Progenitor cell of endocrine pancreas (in vitro differentiated cells): ENCODE measurements around the gene ARHGAP15. TPM values are rescaled to one million over a fixed set of nuclear protein-coding genes. Genes with fewer than 3 reads are reported as not detected.

Experiments used
- DNase-seq: peaks from one replicate; pipeline ENCODE4 v3.0.0; 2021; ENCODE audit warnings: low spot score; ENCODE audit not compliant: unreplicated experiment
- H3K27ac Mint-ChIP-seq: 2 replicates; pipeline ENCODE4 v1.8.0; 2021; ENCODE audit warnings: mild to moderate bottlenecking, moderate library complexity, mixed read lengths
- H3K27me3 Mint-ChIP-seq: 2 replicates; pipeline ENCODE4 v1.8.0; 2021; ENCODE audit warnings: mixed read lengths
- H3K36me3 Mint-ChIP-seq: 2 replicates; pipeline ENCODE4 v1.8.0; 2022; ENCODE audit warnings: mixed read lengths; ENCODE audit not compliant: insufficient read depth
- H3K4me1 Mint-ChIP-seq: 2 replicates; pipeline ENCODE4 v1.8.0; 2021; ENCODE audit warnings: low read depth, mixed read lengths
- H3K4me3 Mint-ChIP-seq: 2 replicates; pipeline ENCODE4 v1.8.0; 2021; ENCODE audit warnings: low read depth, mild to moderate bottlenecking, moderate library complexity, mixed read lengths
- H3K9me3 Mint-ChIP-seq: 2 replicates; pipeline ENCODE4 v1.8.0; 2021; ENCODE audit warnings: low read depth, mixed read lengths
- total RNA-seq: library from RNA; stranded (reverse); gene quantifications from 2 replicates; pipeline ENCODE4 v1.2.1, GENCODE V29; 2021
- TF ChIP-seq, protein P1 (sequence below): fragments of 200-600 bp; sonication (generic); IDR thresholded peaks from one replicate; pipeline ENCODE4 v1.5.0; 2021; ENCODE audit warnings: antibody characterized with exemption, mild to moderate bottlenecking; ENCODE audit not compliant: unreplicated experiment

Gene ARHGAP15
- total RNA-seq, 1 donor from 2014 or later: not detected

DNA sequence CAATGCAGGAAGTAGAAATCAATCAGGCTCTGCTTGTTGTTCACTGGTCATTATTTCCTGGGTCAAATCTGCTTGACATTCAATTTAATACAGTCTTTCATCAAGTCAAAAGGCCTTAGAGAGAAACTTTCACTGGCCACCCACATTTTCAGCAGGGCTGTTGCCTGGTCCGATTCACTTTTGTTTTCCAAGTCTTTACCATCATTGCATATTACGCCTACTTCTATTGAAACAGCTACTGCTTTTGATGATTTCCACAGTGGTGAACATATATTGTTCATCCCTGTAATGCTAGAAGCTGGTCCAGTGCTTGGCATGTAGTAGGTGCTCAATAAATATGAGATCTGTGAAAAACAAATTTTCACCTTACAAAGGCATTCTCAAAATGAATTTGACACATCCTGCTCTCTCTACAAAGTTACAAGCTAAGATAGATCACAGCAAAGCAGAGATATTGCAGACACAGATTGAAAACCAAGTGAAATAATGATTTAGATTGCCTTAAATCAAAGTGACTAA lies 600.1 kb downstream of the ARHGAP15 start:
- no peak overlapping the region for H3K4me3 Mint-ChIP-seq
- no peak overlapping the region for H3K27ac Mint-ChIP-seq
- no peaks in the 10 kb centered on the region for H3K9me3 Mint-ChIP-seq
- TF ChIP-seq, protein P1, sequence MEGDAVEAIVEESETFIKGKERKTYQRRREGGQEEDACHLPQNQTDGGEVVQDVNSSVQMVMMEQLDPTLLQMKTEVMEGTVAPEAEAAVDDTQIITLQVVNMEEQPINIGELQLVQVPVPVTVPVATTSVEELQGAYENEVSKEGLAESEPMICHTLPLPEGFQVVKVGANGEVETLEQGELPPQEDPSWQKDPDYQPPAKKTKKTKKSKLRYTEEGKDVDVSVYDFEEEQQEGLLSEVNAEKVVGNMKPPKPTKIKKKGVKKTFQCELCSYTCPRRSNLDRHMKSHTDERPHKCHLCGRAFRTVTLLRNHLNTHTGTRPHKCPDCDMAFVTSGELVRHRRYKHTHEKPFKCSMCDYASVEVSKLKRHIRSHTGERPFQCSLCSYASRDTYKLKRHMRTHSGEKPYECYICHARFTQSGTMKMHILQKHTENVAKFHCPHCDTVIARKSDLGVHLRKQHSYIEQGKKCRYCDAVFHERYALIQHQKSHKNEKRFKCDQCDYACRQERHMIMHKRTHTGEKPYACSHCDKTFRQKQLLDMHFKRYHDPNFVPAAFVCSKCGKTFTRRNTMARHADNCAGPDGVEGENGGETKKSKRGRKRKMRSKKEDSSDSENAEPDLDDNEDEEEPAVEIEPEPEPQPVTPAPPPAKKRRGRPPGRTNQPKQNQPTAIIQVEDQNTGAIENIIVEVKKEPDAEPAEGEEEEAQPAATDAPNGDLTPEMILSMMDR: no peak
- H3K4me1 Mint-ChIP-seq: peaks cover 22% of the 10 kb centered on the region
- H3K36me3 Mint-ChIP-seq: no peaks in the 10 kb centered on the region
- no peak for DNase-seq
- peaks cover 13% of the 10 kb centered on the region for H3K27me3 Mint-ChIP-seq

DNA sequence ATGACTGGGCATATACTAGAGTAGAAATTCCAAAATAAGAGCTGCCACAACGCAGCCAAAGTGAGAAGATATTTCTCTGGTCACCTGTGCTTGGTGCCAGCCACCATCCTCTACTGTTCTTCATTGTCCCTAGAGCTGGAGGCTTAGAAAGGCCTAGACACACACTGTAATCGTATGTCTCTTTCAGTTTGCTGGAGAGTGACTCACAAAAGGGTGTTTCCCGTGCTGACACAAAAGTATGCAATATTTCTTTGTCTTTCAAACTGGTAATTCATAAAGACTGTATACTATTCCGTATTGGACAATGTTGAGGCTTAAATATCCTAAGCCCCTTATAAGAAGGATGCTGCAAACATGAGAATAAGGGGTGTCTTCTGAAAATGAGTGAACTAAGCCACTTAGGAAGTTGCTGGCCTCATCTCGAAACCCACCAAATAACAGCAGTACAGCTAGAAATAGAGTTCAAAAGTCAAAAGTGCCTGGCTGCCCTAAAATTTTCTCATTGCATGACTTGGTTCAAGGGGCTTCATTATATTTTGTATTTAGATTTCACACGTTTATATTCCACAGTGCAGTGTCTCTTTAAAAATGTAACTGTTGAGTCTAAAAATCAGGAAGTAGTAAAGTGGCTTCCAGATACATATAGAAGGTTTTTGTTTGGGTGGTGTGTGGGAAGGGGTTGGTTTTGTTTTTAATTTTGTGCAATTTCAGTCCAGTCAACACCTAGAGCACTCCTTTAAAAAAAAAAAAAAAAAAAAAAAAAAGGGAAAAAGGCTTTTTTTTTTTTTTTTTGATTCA lies 601.1 kb downstream of the ARHGAP15 start:
- Mint-ChIP-seq H3K27me3 (peaks cover 11% of the 10 kb centered on the region), H3K4me1 (peaks cover 13% of the 10 kb centered on the region), H3K4me3 (no peak overlapping the region), H3K9me3 (no peaks in the 10 kb centered on the region), H3K27ac (no peak overlapping the region), H3K36me3 (no peaks in the 10 kb centered on the region)
- TF ChIP-seq, protein P1: no peak
- DNase-seq: no peak

DNA sequence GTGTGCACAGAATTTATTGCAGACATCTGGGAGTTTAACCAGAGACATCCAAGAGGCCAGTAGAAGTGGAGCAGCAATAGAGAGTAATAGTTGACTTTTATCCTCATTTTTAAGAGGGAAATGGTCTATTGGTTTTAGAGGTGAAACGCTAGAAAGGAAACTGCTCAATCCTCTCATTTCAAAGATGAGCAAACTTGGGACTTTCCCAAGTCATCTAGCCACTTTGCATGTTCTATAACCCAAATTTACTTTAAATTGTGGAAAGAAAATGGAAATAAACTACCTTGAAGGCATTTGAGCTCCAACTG lies 601.7 kb downstream of the ARHGAP15 start:
- H3K27me3 Mint-ChIP-seq: peaks cover 11% of the 10 kb centered on the region
- DNase-seq: no peak
- H3K9me3 Mint-ChIP-seq: no peaks in the 10 kb centered on the region
- H3K27ac Mint-ChIP-seq: no peak overlapping the region
- TF ChIP-seq, protein P1: no peak
- H3K4me1 Mint-ChIP-seq: peaks cover 7% of the 10 kb centered on the region
- H3K36me3 Mint-ChIP-seq: no peaks in the 10 kb centered on the region
- no peak overlapping the region for H3K4me3 Mint-ChIP-seq

DNA sequence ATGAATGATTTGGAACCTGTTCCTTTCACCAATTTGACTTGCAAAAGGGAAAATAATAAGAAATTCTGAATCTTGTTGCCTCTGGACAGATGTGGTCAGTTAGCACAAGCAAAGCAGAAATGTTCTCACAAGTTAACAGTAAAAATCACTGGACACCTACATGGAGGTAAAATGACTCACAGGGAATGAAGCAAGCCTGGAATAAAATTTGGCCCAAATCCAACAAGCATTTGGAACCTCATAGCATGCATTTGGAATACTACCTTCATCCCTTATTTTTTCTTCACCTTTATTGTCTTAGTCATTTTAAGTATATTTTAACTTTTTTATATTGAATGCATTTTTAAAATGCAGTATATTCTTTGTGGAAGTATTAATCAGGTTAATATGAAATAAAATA lies 602.9 kb downstream of the ARHGAP15 start:
- H3K27ac Mint-ChIP-seq: no peak overlapping the region
- TF ChIP-seq, protein P1: no peak
- H3K27me3 Mint-ChIP-seq: peaks cover 11% of the 10 kb centered on the region
- H3K4me3 Mint-ChIP-seq: no peak overlapping the region
- H3K4me1 Mint-ChIP-seq: peaks cover 3% of the 10 kb centered on the region
- no peaks in the 10 kb centered on the region for H3K36me3 Mint-ChIP-seq
- H3K9me3 Mint-ChIP-seq: no peaks in the 10 kb centered on the region
- DNase-seq: no peak

DNA sequence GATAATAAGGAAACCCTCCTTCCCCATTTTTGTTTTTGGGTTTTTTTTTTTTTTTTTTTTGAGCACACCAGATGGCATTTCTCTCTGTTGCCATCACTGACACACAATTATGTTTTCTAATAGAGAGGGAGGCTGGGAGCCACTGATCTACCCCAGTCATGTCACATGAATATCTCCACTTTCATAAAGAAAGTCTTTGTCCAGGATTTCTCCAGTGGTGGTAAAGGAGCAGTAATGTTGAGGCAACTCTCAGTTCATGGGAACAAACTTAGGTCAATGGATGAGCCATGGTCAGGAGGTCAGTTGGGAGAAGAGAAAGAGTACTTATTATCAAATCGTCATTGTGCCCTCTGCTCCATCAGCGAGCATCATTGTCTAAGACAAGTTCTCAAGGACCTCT lies 603.7 kb downstream of the ARHGAP15 start:
- no peak overlapping the region for H3K27ac Mint-ChIP-seq
- H3K4me3 Mint-ChIP-seq: no peak overlapping the region
- H3K27me3 Mint-ChIP-seq: peaks cover 11% of the 10 kb centered on the region
- no peaks in the 10 kb centered on the region for H3K36me3 Mint-ChIP-seq
- no peak for DNase-seq
- peaks cover 3% of the 10 kb centered on the region for H3K4me1 Mint-ChIP-seq
- TF ChIP-seq, protein P1: no peak
- H3K9me3 Mint-ChIP-seq: no peaks in the 10 kb centered on the region
